ENCODE data around the gene AGA. TPM values are rescaled to one million over a fixed set of nuclear protein-coding genes. Genes with fewer than 3 reads are reported as not detected.

The AGA gene
- total RNA-seq, 1 experiment from 2014 or later: 18.3 TPM

DNA sequence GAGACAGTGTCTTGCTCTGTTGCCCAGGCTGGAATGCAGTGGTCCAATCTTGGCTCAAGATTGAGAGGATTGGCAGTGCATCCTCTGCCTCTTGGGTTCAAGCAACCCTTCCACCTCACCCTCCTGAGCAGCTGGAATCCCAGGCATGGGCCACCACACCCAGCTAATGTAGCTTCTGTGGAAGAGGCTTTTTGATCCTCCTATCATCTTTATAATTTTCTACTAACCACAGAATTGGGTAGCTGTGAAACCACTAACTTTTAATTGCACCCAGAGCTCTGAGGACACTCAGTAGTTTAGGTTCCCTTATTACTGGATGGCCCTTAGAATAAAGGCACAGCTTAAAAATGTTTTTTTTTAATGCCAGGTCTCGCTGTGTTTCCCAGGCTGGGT, 8.9 kb upstream of the AGA start:
- Mint-ChIP-seq H3K4me1 (ENCODE audit: insufficient read depth, unreplicated experiment) (peaks cover 10% of the 10 kb centered on the region), H3K9me3 (ENCODE audit: unreplicated experiment) (no peaks in the 10 kb centered on the region), H3K4me3 (ENCODE audit: unreplicated experiment) (no peak overlapping the region), H3K27ac (ENCODE audit: low read depth, unreplicated experiment) (no peak overlapping the region), H3K27me3 (ENCODE audit: insufficient read depth, unreplicated experiment) (no peaks in the 10 kb centered on the region), H3K36me3 (ENCODE audit: insufficient read depth, unreplicated experiment) (no peaks in the 10 kb centered on the region)
- no peak for DNase-seq (ENCODE audit: unreplicated experiment)
- ChIA-PET CTCF (interaction anchor here (1.3 to 1.9 kb wide), 3 partner anchors 28 to 201 kb away, joined by 4 to 5 read pairs (median 5); no protein-coding TSS in a partner anchor), POLR2A (interaction anchor here (0.8 to 2.5 kb wide), 2 partner anchors 9 to 33 kb away, joined by 3 to 13 read pairs; partner anchors contain the start of gene AGA)
- BruUV-seq (replicated peaks): no TSS peak
- intact Hi-C loops (cut with micrococcal nuclease): no loop called here
- TF ChIP-seq, protein P1, sequence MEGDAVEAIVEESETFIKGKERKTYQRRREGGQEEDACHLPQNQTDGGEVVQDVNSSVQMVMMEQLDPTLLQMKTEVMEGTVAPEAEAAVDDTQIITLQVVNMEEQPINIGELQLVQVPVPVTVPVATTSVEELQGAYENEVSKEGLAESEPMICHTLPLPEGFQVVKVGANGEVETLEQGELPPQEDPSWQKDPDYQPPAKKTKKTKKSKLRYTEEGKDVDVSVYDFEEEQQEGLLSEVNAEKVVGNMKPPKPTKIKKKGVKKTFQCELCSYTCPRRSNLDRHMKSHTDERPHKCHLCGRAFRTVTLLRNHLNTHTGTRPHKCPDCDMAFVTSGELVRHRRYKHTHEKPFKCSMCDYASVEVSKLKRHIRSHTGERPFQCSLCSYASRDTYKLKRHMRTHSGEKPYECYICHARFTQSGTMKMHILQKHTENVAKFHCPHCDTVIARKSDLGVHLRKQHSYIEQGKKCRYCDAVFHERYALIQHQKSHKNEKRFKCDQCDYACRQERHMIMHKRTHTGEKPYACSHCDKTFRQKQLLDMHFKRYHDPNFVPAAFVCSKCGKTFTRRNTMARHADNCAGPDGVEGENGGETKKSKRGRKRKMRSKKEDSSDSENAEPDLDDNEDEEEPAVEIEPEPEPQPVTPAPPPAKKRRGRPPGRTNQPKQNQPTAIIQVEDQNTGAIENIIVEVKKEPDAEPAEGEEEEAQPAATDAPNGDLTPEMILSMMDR (IDR thresholded peaks at IDR 0.05; ENCODE audit: unreplicated experiment): no peak

DNA sequence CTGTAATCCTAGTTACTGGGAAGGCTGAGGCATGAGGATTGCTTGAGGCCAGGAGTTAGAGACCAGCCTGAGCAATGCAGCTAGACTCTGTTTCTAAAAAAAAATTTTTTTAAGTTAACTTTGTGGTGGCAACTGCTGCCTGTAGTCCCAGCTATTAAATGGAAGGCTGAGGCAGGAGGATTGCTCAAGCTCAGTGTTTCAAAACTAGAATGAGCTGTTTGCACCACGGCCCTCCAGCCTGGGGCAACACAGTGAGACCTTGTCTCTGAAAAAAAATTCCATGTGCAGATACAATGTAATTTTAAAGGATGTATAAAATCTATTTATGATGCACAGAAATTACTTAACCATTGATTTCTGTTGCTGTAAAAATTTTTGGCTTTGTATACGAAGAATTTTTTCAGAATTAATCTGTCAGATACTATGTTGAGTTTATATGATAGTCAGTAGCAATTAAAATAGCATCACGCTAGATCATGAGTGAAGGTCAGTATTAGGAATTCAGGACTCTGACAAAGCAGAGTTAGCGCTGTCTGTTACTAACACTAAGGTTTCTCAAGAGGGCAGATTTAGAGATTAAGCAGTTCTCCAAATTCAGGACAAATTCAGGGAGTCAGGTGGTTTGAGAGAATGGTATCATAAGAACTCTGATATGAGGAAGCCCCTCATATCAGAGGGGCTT, 8.3 kb upstream of the AGA start:
- POLR2A ChIA-PET: interaction anchor here (0.6 to 2.5 kb wide), 3 partner anchors 9 to 34 kb away, joined by 3 to 13 read pairs (median 3); partner anchors contain the start of gene AGA
- CTCF ChIA-PET: interaction anchor here (1.3 to 1.9 kb wide), 2 partner anchors 29 to 112 kb away, joined by 4 to 5 read pairs; no protein-coding TSS in a partner anchor
- peak; percentile 59 for DNase-seq (ENCODE audit: unreplicated experiment)

DNA sequence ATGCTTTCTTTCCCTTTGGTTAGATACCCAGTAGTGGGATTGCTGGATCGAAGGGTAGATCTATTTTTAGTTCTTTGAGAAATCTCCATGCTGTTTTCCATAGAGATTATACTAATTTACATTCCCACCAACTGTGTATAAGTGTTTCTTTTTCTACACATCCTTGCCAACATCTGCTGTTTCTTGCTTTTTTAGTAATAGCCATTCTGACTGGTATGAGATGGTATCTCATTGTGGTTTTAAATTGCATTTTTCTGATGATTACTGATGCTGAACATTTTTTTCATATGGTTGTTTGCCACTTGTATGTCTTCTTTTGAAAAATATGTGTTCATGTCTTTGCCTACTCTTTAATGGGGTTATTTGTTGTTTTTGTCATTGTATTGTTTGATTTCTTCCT, 6.6 kb upstream of the AGA start:
- intact Hi-C loops (cut with micrococcal nuclease): no loop called here
- BruUV-seq (replicated peaks): no TSS peak
- Mint-ChIP-seq H3K9me3 (ENCODE audit: unreplicated experiment) (no peaks in the 10 kb centered on the region), H3K27me3 (ENCODE audit: insufficient read depth, unreplicated experiment) (no peaks in the 10 kb centered on the region), H3K4me1 (ENCODE audit: insufficient read depth, unreplicated experiment) (peaks cover 10% of the 10 kb centered on the region), H3K4me3 (ENCODE audit: unreplicated experiment) (no peak overlapping the region), H3K36me3 (ENCODE audit: insufficient read depth, unreplicated experiment) (no peaks in the 10 kb centered on the region), H3K27ac (ENCODE audit: low read depth, unreplicated experiment) (no peak overlapping the region)
- POLR2A ChIA-PET: no interaction called here
- no peak for DNase-seq (ENCODE audit: unreplicated experiment)
- CTCF ChIA-PET: no interaction called here
- TF ChIP-seq, protein P1 (IDR thresholded peaks at IDR 0.05; ENCODE audit: unreplicated experiment): no peak

More for the DNA sequence above, 8.3 kb upstream of the AGA start:
- no peak overlapping the region for H3K4me3 Mint-ChIP-seq (ENCODE audit: unreplicated experiment)
- H3K27ac Mint-ChIP-seq (ENCODE audit: low read depth, unreplicated experiment): no peak overlapping the region
- no peaks in the 10 kb centered on the region for H3K36me3 Mint-ChIP-seq (ENCODE audit: insufficient read depth, unreplicated experiment)
- intact Hi-C loops (cut with micrococcal nuclease): no loop called here
- H3K9me3 Mint-ChIP-seq (ENCODE audit: unreplicated experiment): no peaks in the 10 kb centered on the region
- H3K4me1 Mint-ChIP-seq (ENCODE audit: insufficient read depth, unreplicated experiment): peaks cover 10% of the 10 kb centered on the region
- H3K27me3 Mint-ChIP-seq (ENCODE audit: insufficient read depth, unreplicated experiment): no peaks in the 10 kb centered on the region
- TF ChIP-seq, protein P1 (IDR thresholded peaks at IDR 0.05; ENCODE audit: unreplicated experiment): no peak
- no TSS peak for BruUV-seq (replicated peaks)

DNA sequence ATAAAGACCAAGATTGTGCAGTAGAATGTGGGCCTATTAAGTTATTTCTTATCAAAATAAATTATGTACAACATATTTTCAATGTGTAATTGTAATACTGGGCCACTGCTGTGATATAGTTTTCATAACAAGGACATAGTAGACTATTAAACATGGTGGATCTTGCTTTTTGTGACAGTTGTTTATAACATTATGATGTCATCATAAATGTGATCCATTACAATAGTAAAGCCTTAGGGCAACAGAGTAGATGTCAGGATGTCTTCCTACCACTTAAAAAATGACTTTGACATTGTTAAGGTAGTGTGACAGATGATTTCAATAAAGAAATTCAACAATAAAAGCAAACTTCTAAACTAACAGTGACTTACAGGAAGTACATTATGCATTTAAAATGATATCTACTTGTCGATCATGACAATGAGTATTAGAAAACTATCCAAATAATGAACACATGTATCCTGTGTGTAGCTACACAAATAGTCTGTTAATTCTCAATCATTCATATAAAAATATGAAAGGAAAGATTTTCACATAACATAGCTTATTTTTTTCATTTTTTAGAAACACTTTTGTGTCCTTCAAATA, 5.3 kb upstream of the AGA start:
- ChIA-PET POLR2A (no interaction called here), CTCF (interaction anchor here (1.5 kb wide), 1 partner anchor 400 kb away, joined by 5 read pairs; no protein-coding TSS in a partner anchor)
- no TSS peak for BruUV-seq (replicated peaks)
- Mint-ChIP-seq H3K4me3 (ENCODE audit: unreplicated experiment) (no peak overlapping the region), H3K27me3 (ENCODE audit: insufficient read depth, unreplicated experiment) (no peaks in the 10 kb centered on the region), H3K9me3 (ENCODE audit: unreplicated experiment) (no peaks in the 10 kb centered on the region), H3K27ac (ENCODE audit: low read depth, unreplicated experiment) (no peak overlapping the region), H3K4me1 (ENCODE audit: insufficient read depth, unreplicated experiment) (peaks cover 10% of the 10 kb centered on the region), H3K36me3 (ENCODE audit: insufficient read depth, unreplicated experiment) (no peaks in the 10 kb centered on the region)
- intact Hi-C loops (cut with micrococcal nuclease): no loop called here
- TF ChIP-seq, protein P1 (IDR thresholded peaks at IDR 0.05; ENCODE audit: unreplicated experiment): no peak
- no peak for DNase-seq (ENCODE audit: unreplicated experiment)
